Embryonic facial prominence (tissue), 1 donor: ENCODE data around the gene TRIM43B.
"Not testable (repeated sequence)": the region's sequence is repeated elsewhere in the genome, so short reads cannot be mapped to it uniquely, and the experiment has no call there.

Experiments used
- DNase-seq: peaks from one replicate; pipeline ENCODE4 v3.0.0-alpha.2; 2016; ENCODE audit errors: extremely low spot score

The TRIM43B gene

DNA sequence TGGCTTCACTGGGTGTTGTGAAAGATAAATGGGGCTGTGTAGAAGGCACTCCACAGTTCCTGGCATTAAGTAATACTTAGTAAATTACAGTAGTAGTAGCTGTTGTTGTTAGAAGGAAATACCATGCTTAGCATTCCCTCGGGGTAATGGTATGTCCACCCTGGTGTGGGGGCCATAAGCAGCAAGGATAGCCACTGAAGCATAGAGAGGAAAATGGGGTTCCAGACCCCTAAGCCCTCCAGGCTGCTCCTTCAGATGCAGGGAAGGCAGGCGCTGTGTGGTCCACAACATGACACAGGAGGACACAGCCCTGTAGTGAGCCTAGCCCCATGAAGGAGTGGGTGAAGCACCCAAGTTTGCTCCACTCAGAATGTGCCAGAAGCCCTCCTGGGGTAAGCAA lies 50.6 kb downstream of the TRIM43B start:
- DNase-seq: not testable (repeated sequence)

DNA sequence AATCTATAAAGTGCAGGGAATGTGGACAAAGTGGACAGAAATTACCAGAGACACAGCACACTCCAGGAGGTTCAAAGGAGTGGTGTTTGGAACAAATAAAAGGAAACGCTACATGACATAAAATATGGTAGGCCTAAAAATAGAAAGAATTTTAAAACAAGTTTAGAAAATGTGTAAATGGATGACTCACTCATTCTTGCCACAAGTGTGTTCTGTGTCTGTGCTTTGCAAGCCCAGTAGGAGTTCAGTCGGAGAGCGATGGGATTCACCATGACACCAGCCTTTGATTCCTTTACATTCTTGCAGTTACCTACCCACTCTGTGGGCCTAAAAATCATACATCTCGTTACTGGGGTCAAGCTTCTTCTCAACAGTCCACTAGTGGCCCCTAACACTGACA lies 51.2 kb downstream of the TRIM43B start:
- not testable (repeated sequence) for DNase-seq

DNA sequence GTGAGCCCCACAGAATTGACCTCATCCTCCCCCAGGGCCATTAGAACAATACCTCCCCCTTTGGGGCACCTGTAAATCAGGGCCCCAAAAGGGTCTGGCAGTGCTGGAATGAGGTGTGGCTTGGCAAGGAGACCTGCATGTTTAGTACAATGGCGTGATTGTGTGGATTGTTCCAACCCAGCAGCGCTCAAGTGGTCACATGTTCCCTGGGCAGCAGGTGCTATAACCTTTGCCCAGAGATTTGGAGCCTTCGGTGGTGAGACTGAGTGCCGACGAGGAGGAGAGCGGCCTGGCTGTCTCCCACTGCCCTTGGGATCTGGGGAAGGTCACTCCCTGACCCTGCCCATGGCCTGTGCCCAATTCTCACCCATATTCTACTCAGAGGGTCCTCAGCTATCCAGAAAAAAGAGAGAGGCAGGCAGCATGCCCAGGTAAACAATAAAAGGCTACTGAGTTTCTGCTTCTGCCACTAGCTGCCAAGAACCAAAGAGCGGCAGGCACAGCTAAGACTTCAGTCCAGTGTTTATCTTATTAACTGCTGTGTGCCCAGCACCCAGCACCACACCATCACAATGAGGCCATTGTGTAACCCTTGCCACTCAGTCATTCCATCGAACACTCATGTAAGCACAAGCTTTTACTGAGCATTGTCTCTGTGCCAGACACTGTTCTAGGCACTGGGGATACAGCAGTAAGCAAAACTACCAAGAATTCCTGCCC lies 54.6 kb downstream of the TRIM43B start:
- not testable (repeated sequence) for DNase-seq

DNA sequence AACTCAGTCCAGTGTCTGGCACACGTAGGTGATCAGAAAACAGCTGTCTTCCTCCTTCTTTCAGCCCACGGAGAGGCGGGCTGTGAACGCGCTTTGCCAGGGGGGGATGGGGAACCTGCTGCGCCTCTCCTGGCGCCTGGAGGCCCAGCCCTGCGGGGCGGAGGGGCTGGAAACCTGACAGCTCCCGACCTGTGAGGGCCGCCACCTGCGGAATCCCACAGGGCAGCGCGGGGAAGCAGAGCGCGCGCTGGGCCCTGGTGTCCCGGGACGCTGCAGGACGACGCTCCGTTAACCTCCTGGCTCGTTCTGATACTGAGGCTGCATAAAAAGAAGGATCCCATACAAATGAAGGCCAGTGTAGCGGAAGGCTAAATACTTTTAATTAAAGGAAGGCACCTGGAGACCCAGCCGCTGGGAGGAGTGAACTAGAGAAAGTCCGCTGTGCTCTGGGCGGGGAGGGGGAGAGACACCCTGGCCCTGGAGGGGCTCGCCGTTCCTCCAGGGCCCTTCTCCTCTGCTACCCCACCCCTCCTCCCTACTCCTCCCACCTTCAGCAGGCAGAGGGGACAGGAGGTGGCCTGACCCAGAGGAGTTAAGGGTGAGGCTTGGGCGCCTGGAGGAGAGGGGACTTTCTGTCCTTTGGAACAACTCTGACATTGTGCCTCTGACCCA lies 57.2 kb downstream of the TRIM43B start:
- DNase-seq: not testable (repeated sequence)
